GM19043 (cell line): Measurements from ENCODE around the gene SPON1.

Source experiments
- ATAC-seq: cut with Tn5 transposase; IDR thresholded peaks from one replicate; pipeline ENCODE4 v1.9.1; 2021; ENCODE audit warnings: low read depth; ENCODE audit not compliant: unreplicated experiment

The SPON1 gene

DNA sequence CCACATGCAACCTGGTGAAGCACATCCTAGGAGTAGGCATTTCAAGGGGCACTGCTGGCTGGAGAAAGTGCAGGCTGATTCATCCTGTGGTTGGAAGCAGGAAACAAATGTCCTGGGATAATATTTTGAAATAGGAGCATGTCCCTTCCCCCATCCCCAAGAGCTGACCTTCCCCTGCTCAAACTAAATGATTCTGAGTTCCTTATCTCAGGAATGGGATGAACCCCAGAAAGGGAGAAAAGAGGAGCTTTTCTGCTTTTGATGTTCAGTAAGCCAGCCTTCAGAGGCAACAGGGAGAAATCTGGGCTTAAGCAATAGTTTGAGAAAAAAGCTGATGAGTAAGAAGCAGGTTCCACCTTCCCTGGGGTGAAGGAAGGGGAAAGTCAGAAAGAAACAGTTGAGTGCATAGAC, 19.5 kb upstream of the SPON1 start:
- ATAC-seq = no peak

DNA sequence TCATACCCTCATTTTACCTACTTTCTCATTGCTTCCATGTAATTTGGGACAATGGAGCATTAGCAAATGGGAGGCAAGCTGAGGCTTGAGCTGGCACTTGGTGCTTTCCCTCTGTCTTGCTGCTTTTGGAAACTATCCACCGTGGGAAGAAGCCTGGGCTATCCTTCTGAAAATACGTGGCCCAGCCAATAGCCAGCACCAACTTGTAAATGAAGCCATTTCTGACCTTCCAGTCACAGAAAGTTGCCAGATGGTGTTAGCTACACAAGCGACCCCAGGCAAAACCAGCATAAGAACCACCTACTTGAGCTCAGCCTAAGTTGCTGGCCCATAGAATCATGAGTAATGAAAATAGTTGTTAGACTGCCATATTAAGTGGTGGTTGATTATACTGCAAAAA, 18.5 kb upstream of the SPON1 start:
- no peak for ATAC-seq

DNA sequence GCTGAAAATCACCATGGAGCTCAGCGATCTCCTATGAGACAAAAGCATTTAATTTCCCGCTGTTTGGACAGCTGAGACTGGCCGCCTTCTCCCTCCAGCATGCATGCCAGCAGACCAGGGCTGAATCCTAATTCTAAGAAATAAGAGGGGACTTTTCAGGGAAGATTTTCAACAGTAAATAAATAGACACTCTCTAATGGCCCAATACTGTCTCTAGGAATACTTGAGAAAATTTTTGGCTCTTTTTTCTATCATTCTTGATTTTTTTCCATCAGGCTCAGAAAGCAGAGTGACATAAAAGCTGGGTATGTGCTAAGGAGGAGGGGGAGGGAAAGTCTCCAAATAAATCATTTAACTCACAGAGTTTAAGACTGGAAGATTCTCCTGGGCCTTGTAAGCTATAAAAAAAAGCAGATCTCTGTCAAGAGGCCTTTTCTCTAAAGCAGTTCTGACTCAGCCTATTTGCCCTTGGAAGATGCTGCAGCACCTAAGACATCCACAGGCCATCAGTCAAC, 17.6 kb upstream of the SPON1 start:
- ATAC-seq = no peak

DNA sequence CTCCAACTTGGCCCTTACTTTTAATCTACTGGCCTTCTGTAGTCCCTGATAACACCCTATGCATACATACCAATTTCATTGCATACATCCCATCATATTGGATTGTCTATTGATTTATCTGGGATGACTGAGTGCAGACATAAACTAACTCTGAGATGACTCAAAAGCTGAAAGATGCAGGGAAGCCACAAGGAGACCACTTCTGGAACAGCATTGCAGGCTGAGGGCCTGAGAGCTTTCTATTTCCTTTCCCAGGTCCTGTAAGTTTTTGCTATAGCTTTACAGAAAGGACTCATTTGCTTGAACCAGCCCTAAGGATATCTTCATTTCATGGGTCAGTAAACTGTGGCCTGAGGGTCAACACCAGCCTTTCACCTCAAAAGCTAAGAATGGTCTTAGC, 15.1 kb upstream of the SPON1 start:
- ATAC-seq = no peak

DNA sequence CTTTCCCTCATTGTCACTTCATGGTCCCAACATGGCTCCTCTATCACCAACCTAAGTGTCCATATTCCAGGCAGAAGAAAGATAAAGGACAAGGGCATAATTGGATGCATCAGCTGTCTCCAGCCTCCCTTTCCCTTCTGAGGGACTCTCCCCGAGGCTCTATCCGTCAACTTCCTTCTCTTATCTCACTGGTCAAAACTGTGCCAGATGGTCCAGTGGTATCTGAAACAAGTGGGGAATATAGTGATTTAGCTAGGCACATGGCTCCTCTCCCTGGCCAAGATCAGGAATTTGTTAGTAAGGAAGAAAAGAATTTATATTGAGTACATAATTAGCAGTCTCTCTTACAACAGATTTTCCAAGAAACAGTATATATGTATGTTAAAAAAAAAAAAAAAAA, 12.6 kb upstream of the SPON1 start:
- no peak for ATAC-seq

DNA sequence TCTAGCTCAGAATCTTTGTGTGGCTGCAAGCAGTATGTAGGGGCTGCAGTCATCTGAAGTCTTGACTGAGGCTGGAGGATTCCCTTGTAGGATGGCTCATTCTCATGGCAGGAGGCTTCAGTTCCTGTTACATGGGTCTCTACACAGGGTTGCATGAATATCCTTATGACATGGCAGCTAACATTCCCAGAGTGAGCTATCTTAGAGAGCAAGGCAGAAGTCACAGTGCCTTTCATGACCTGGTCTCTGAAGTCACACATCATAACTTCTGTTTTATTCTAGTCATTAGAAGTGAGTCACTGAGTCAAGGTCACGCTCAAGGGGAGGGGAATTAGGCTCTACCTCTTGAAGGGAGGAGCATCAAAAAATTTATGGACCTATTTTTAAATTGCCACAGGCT, 10.3 kb upstream of the SPON1 start:
- no peak for ATAC-seq

DNA sequence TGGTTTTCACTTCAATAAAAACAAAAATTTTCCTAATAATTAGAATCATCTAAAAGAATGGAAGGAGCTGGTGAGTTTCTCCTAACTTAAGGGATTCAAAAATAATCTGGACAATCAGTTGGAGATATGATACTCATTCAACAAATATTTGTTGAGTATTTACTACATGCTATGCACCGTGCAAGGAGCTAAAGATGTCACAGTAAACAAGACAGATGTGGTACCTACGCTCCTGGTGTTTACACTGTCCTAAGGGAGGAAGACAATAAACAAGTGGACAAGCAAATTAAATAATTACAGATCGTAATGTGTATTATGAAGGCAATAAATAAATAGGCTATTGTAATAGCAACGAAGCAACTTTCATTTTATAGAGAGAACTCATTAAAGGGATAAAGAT, 9.9 kb upstream of the SPON1 start:
- no peak for ATAC-seq

DNA sequence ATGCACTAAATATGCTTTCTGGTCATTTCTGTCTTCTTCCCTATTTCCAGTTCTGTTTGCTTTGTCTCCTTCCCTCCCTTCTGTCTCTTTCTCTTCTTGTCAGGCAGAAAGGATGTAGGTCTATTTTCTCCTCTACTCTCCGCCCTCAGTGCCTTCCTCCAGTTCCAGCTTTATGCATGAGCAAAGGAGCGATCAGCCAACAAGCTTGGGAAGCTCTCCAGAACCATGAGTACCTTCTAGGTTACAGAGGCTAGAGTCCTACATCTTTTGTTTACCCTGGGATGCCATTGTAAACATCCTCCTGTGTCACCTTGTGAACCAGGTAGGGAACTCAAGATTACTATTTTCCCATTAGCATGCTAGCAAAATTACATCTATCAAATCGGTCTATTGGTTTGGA, 7.9 kb upstream of the SPON1 start:
- no peak for ATAC-seq

DNA sequence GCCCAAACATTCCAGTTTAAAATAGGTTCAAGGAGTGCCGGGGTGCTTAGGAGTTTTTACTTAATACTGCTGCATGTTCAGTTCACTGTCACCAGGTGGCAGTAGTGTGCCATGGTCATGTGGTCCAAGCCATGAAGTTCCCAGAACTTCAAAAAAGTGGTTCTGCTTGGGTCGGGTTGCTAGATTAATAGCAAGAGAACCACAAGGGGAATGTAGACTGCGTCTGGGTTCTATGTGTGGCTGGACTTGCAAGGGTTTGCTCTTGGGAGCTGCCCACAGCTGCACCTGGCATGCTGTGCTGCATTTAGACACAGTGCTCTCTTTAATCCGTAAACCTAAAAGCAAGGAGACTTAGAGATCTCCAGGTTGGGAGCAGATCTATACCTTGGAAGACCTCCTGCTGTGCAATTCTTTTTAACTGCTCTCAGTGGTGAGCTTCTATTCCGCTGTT, 6.5 kb upstream of the SPON1 start:
- no peak for ATAC-seq

DNA sequence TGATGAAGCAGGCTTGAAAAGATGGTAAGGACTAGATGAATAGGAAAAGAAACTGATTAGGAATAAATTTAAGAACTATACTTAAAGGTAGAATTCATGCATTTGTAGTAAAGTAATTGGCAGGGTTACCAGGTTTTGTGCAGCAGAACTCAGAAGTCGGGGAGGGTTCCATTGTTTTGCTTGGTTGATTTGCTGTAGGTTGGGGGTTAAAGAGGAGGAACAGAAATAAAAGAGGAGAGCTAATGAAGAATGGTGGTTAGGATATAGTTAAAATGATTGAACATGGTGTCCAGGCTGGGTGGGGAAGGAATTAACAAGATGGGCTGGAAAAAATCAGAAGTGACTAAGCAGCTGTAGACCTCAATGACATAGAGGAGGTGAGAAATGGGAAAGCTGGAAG, 5.5 kb upstream of the SPON1 start:
- no peak for ATAC-seq

DNA sequence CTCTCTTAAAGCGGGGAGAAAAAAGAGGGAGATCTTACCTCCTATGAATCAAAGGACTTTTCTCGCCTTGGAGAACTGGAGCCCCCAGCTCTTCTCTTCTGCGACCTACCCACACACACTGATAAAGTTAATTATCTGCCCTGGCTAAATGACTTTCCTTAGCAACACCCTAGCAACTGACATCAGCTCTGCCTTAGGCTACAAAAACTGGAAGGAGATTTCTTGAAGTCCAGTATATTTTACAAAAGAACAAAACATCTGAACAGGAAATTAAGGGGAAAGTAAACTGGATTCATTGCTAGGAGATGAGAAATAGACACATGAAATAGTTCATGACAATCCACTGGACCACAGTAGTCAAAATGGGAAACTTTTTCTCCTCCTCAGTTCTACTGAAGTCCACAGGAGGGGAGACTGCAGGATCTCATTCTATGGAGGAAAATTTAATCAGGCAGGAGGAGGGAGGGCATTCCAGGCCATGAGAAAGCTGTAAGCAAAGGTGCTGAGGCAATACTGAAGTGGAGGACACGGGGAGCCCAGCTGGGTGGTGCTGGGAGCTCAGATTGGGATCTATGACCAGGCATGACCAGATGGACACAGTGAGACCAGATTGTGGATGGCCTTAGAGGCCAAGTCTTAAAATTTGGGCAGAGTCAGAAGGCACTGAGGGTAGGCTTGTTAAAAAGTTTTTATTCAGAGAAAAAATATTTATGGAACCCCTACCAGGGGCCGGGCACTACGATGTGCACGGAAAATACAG, 3.7 kb upstream of the SPON1 start:
- ATAC-seq = no peak

DNA sequence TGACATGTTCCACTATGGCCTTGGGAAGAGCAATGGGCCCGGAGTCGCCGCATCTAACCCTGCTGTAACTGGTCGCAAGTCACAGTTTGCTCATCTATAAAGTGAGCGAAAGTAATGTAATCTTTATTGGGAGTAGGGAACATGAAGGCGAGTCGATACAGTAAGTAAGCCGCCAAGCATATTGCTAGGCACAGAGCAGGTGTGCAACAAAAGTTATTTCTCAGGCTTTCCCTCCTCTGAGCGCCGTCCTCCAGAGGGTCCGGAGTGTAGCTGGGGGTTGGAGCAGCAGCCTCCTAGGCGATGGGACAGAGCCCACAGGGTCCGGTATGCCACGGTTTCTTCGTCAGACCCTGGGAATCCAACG, 343 bp upstream of the SPON1 start:
- ATAC-seq = no peak

DNA sequence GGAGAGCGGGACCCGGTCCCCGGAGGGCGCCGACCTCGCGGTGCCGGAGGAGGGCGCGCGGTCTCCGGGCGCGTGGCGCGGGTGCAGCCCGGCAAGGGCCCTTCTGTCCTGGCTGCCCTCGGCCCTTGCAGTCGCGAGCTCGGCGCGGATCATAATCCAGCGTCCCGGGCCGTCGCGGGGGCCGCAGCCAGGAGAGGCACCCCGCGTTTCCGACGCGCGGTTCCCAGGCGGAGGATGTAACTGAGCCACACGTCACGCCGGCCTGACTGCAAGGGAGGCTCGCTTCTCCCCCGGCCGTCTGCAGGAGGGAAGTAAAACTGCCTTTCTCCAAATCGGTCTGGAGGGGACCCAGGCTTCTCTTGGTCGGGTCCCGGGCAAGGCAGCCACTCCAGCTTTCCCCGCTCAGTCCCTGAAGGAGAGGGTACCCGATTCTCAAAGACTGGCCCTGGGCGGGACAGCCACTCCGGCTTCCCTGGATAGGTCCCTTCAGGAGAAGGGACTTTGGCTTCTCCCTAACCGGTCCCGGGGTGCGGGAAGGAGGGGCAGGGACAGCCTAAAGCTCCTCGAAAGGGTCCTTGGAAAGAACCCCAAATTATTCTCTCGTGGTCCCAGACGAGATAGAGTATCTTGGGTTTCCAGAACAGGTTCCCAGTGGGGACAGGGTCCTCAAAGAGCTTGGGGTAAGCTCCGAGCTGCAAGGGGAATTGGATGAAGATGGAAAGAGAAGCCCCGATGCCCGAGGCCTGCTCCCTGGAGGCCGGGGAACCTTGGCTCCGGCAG, 836 bp downstream of the SPON1 start:
- ATAC-seq = no peak

DNA sequence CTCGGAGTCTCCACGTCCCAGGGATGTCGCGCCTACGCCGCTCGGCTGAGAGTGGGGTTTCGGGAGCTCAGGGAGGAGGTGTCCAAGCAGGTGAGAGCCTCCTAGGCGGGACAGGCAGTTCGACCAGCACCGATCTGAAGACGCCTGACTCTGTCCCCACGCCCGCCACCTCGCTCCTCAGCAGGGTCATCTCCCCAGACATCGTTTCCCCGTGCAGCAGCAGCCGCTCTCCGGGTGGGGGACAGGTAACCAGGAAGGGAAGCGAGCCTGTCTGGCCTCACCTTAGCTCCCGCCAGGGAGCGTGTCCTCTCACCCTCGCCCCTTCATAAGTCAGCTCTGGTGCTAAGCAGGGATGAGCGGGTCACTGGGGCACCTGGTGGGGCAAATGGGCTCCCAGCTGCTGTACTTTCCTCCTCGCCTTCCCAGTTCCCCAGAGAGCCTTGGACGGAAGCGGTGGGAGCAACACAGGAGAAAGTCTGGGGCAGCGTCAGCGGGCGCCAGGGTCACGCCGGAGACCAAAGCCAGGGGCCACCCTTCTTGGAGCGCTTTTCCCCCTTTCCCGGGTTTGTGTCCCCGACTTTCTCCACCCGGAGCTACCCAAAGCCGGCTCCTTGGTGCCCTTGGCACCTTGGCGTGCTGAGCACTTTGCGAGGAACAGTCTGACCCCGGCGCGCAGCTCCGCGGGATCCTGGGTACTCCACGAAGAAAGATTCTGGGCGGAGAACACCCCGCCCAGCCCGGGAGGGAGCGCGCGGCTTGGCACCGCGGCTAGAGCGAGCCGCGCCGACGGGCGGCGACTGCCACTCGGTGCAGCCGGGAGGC, 1.6 kb downstream of the SPON1 start:
- no peak for ATAC-seq

DNA sequence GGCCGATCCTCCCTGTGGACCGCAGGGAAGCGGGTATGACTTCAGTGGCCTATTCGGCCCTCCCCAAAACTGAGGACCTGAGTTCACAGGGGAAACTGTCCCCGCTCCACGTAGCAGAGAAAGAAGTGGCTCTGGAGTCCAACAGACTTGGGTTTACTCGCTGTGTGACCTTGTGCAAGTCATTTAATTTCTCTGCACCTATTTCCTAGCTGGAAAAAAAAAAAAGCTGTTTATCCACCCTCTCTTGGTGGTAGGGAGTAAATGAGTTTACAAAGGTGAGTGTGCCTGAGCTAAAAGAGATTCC, 2.2 kb downstream of the SPON1 start:
- ATAC-seq = no peak

DNA sequence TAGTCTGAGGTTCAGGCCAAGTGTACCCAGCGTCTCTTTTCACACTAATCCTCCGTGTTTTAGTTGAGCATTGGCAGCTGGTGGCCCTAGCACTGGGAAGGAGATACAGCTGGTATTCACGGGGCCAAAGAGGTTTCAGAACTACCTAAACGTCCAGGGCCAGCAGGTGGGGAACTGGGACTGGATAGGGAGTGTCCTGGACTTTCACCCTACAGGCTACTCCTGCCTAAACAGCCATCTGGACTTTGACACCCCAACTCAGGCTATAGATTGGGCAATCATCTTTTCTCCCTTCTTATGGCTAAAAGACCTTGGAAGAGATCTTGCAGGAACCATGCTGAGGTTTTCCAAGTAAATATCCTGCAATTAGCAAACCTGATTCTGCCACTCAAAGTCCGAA, 2.8 kb downstream of the SPON1 start:
- ATAC-seq = no peak

DNA sequence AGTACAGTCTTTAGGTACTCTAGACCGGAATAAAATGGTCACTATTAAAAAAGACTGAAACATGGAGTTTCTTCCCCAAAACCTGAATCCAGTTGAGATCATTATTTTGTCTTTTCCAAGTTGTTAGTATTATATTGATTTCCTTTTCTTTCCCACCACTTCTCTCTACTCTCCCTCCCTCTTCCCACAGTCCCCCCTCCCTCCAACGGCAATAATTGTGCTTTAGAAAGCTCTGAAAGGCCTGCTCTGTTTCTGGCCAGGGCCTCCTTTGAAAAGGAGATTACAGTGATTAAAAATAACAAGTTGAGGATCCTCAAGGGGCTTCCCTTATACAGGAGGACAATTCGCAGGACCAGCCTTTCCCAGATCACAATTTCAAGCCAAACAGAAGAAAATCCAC, 3.5 kb downstream of the SPON1 start:
- no peak for ATAC-seq

DNA sequence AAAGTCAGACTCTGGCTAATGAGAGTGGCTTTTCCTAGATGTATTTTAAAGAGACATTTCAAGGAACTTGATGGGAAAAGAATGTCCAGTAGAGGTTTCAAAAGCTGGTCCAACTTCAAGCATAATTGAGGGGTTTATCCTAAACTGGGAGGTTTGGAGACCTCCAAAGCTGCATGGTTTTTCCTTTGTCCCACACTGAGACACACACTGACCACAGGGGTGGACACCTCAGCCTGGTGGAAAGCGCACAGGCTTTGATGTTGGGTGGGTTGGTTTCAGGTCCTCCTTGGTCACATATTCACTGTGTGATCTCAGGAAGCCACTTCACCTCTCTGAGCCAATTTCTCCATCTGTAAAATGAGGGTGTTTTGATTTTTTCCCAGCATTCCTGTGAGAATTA, 4.0 kb downstream of the SPON1 start:
- ATAC-seq = no peak

DNA sequence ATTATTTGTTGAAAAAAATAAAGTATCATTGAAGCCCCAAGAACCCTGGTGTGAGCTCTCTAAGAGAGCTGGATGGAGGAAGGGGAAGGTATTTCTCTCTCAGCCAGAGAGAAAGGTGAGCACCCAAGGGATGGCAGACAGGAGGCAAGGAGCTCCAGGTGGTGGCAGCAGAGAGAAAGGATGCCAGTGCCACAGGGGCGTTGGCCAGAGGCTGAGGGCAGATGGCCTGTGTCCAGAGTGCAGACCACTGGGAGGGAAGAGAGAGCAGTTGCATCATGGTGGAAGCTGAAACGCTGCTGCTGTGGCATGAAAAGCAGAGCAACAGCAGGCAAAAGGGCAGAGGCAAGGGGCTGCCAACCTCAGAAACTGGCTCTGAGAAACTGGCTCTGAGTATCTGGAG, 8.5 kb downstream of the SPON1 start:
- no peak for ATAC-seq

DNA sequence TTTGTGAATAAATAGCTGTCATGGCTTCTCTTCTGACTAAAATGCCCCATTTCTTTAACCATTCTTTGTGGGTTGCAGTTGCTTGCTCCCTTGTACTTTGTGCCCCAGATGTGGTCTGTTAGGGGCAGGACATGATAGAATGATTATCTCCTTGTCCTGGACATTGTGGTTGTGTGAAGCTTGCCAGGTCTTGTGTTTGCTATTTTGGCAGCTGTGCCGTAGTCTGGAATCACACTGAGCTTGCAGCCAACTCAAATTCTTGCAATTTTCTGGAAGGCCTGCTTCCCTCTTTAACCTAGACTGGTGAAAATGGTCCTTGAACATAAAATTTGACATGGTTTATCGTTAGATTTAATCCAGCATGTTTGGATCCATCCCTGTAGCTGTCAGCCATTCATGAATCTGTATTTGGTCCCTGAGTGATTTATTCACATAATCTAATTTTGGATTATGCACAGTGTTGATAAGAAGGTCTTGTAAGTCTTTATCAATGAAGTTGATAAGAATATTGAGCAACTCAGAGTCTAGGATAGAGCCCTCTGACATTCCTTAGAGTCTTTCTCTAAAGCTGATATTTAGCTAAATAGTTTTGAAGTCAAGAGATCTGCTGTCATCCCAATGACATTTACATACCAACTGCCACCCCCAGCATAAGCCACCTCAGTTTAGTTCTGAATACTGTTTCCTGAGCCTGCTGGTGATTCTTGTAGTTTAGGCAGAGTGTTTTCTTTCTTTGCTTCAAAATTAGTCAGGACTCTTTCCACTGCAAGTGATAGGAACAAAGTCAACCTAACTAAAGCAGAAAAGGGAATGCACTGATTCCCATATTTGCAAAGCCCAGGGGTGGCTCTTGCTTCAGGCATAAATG, 9.8 kb downstream of the SPON1 start:
- ATAC-seq = no peak
